Measurements from ENCODE around the gene COPS7A. TPM values are rescaled to one million over a fixed set of nuclear protein-coding genes. Genes with fewer than 3 reads are reported as not detected.

Gene COPS7A
- total RNA-seq, 1 experiment from 2014 or later: 82.3 TPM

DNA sequence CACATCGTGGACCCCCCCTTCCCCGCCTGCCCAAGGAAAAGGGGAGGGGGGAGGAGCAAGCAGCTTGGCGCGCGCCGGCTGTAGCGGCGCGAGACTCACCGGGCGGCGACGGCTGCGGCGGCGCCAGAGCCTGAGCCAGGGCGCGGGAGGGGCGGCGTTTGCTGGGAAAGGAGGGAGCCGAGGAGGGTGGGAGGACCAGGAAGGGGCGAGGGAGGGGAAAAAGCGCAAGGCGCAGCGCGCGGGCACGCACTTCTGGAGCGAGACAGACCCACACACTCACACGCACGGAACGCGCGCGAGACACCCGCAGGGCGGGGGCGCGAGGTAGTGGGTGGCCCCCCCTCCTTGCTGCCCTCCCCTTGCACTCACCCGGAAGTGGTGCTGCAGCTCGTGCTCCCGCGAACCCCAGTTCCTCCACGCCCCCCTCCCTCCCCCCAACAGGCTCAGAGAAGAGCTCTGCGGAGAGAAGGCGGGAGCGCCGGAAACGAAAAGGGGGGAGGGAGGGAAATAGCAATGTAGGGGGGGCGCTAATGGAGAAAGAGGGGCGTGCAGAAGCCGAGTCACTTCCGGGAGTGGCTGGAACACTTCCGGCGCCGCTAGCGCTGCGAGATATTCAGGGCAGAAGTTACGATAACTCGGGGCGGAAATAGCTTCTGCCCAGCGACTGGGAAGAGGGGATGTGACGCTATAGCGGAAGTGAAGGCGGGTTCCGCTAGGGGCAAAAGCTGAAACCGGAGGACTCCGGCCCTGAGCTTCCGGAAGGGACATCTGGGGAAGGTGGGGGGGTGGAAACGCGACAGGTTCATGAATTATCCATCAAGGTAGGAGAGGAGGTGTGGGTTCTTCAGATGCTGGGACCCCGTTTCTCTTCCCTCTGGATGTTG is 34.6 kb upstream of the COPS7A start, which contains the start of gene ZNF384:
Gene ZNF384 (minus strand): TSS at position 377 of the 884 bp plus-strand sequence. CDS start 9,855 bp downstream, outside the sequence.
- H3K4me2 ChIP-seq (ENCODE audit: low read length): peak within 1 kb of the TSS; percentile 99
- H3K36me3 ChIP-seq (ENCODE audit: low read depth, low read length): peaks cover 7% of the 10 kb centered on the region
- peak within 1 kb of the TSS; percentile 72 for H3K4me3 ChIP-seq (ENCODE audit: low read length)
- peak within 1 kb of the TSS; percentile 83 for H3K27ac ChIP-seq (ENCODE audit: low read length)
- H3K4me1 ChIP-seq (ENCODE audit: insufficient read depth, low read length): peaks cover 13% of the 10 kb centered on the region; the same call in 1 of the 2 replicates
- intact Hi-C loops (cut with micrococcal nuclease): loop anchor here (1.0 kb wide), 2 partner anchors 26 to 35 kb away; partner anchors contain the start of genes COPS7A and ING4
- peak within 1 kb of the TSS; percentile 73 for H2AFZ ChIP-seq (ENCODE audit: low read length)
- H4K20me1 ChIP-seq (ENCODE audit: low read length): no peaks in the 10 kb centered on the region
- H3F3A ChIP-seq (ENCODE audit: low read length, unreplicated experiment): no peaks in the 10 kb centered on the region
- peak within 1 kb of the TSS; percentile 97 for H3K9ac ChIP-seq (ENCODE audit: low read length)
- ATAC-seq: peak; percentile 85
- H3K9me2 ChIP-seq (replicated peaks; ENCODE audit: low read length): no peaks in the 10 kb centered on the region
- TF ChIP-seq EZH2 (IDR thresholded peaks at IDR 0.05; ENCODE audit: low read length, unreplicated experiment) (no peak), EZH2phosphoT487 (IDR thresholded peaks at IDR 0.05; ENCODE audit: borderline replicate concordance, low read length) (peak; percentile 95)
- TF ChIP-seq, protein P1, sequence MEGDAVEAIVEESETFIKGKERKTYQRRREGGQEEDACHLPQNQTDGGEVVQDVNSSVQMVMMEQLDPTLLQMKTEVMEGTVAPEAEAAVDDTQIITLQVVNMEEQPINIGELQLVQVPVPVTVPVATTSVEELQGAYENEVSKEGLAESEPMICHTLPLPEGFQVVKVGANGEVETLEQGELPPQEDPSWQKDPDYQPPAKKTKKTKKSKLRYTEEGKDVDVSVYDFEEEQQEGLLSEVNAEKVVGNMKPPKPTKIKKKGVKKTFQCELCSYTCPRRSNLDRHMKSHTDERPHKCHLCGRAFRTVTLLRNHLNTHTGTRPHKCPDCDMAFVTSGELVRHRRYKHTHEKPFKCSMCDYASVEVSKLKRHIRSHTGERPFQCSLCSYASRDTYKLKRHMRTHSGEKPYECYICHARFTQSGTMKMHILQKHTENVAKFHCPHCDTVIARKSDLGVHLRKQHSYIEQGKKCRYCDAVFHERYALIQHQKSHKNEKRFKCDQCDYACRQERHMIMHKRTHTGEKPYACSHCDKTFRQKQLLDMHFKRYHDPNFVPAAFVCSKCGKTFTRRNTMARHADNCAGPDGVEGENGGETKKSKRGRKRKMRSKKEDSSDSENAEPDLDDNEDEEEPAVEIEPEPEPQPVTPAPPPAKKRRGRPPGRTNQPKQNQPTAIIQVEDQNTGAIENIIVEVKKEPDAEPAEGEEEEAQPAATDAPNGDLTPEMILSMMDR (conservative IDR thresholded peaks at IDR 0.05; ENCODE audit: low read depth, low read length): no peak
- ChIA-PET POLR2A (ENCODE audit: unreplicated experiment) (interaction anchor here (0.5 to 1.0 kb wide), 11 partner anchors 9 to 880 kb away, joined by 3 to 16 read pairs (median 4); partner anchors contain the start of genes COPS7A and USP5), CTCF (interaction anchor here (0.5 to 0.7 kb wide), 7 partner anchors 84 to 252 kb away, joined by 3 to 12 read pairs (median 5); no protein-coding TSS in a partner anchor)
- H3K27me3 ChIP-seq (ENCODE audit: low read length): no peaks in the 10 kb centered on the region
- H3K9me3 ChIP-seq (ENCODE audit: low read length): no peaks in the 10 kb centered on the region
- no TSS peak for BruUV-seq (replicated peaks)
- peaks cover 60% of the 10 kb centered on the region for H3K79me2 ChIP-seq (ENCODE audit: low read length)
- peak; percentile 97 for DNase-seq

DNA sequence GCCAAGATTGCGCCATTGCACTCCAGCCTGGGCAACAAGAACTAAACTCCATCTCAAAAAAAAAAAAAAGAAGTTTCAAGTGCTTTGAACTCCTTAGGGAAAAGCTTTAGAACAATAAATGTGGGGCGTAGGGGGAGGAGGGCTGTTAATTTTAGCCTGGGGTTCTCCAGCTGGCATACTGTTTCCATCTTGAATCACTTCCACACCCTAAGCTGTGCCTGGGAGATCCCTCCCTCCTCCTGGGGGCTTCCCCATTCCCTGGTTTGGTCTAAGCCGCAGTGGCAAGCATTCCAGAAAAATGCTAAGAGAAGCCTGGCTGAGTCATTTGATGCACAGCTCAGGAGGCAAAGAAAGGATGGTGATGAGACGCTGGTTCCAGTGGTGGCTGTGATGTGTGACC is 32.4 kb upstream of the COPS7A start:
- BruUV-seq (replicated peaks): no TSS peak
- Histone ChIP-seq H3K4me1 (ENCODE audit: insufficient read depth, low read length) (0 out of 2 replicates have a peak, but pooled peaks cover 13% of the 10 kb centered on the region), H3K9ac (ENCODE audit: low read length) (no peak overlapping the region), H3K79me2 (ENCODE audit: low read length) (peaks cover 38% of the 10 kb centered on the region), H2AFZ (ENCODE audit: low read length) (no peak overlapping the region), H3K36me3 (ENCODE audit: low read depth, low read length) (no peaks in the 10 kb centered on the region), H3K27ac (ENCODE audit: low read length) (no peak overlapping the region), H3K4me3 (ENCODE audit: low read length) (no peak overlapping the region), H3F3A (ENCODE audit: low read length, unreplicated experiment) (no peaks in the 10 kb centered on the region), H3K9me2 (replicated peaks; ENCODE audit: low read length) (no peaks in the 10 kb centered on the region), H3K27me3 (ENCODE audit: low read length) (no peaks in the 10 kb centered on the region), H3K9me3 (ENCODE audit: low read length) (no peaks in the 10 kb centered on the region), H3K4me2 (ENCODE audit: low read length) (no peak overlapping the region), H4K20me1 (ENCODE audit: low read length) (no peaks in the 10 kb centered on the region)
- TF ChIP-seq, protein P1 (conservative IDR thresholded peaks at IDR 0.05; ENCODE audit: low read depth, low read length): no peak
- TF ChIP-seq EZH2 (IDR thresholded peaks at IDR 0.05; ENCODE audit: low read length, unreplicated experiment) (no peak), EZH2phosphoT487 (IDR thresholded peaks at IDR 0.05; ENCODE audit: borderline replicate concordance, low read length) (no peak)
- no peak for ATAC-seq
- CTCF ChIA-PET: no interaction called here
- POLR2A ChIA-PET (ENCODE audit: unreplicated experiment): no interaction called here
- no peak for DNase-seq
- intact Hi-C loops (cut with micrococcal nuclease): no loop called here

Measured in PC-3 (cell line).